ENCODE results near the gene VWCE. TPM values are rescaled to one million over a fixed set of nuclear protein-coding genes. Genes with fewer than 3 reads are reported as not detected.
"Not testable (repeated sequence)": the region's sequence is repeated elsewhere in the genome, so short reads cannot be mapped to it uniquely, and the experiment has no call there.

Gene VWCE
- total RNA-seq, 3 donors from 2014 or later = 0.17 to 1.9 (median 0.55) TPM

DNA sequence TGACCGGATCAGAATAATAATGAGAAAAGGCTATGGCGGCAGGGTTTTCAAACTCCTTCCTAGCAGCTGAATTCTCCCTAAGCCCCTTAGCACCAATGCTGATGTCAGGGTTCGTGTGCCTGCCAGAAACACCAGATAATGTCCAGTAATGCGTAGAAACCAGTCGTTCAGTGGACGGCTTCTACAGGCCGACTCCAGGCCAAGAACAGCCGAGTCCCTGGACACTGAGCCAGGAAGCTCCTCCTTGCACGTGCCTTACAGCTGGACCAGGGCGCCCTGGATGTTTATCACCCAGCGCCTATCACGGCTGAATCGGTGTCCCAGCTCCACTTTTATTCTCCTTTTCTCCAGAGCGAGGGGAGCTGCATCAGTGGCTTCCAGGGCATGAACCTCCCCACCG, 82.9 kb downstream of the VWCE start:
- DNase-seq; H3K4me3 ChIP-seq; H3K4me1 ChIP-seq (ENCODE audit: low read depth); ATAC-seq; H3K9me3 ChIP-seq; H3K36me3 ChIP-seq (ENCODE audit: low read depth); intact Hi-C loops (cut with DNase I, micrococcal nuclease): not testable (repeated sequence)

DNA sequence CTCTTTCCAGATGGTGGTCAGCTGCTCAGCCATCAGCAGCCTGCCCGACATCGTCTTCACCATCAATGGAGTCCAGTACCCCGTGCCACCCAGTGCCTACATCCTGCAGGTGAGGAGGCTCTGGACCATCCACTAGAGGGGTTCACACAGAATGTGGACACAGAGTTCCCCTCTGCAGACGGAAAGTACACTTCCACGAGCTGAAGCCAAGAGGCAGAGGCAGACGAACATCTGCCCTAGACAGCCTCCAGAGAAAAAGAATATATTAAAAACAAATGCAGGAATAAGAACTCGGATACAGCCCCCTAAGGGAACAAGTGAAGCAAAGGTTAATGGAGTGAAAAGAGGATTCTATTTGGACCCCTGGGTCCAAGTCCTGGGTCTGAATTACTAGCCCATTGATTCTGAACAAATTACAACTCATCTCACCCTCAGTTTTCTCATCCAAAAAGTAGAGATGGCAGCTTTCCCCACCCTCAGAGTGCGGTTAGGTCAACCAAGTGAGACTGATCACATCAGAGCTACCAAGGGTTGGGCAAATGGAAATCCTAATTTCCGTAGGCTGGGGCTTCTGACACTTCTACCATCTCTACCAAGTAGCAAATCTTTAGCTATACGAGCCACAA, 83.7 kb downstream of the VWCE start:
- not testable (repeated sequence) for H3K4me3 ChIP-seq; H3K4me1 ChIP-seq (ENCODE audit: low read depth)

DNA sequence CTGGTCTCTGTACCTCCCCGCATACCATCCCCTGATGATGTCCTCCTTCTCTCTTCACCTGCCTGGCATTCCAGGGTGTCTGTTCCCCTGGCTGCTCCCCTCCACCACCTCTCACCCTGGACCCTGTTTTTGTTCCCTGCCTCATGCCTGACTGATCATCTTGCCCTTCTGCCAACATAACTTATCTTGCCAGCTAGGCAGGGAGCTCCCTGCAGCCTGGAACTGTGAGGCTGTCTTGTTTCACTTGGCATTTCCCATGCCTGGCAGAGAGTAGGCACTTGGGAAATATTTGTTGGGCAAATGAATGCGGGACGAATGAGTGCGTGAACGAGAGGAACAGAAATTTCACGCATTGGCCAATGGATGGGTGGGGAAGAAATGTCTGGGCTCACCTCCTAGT, 84.5 kb downstream of the VWCE start:
- H3K9me3 ChIP-seq; intact Hi-C loops (cut with DNase I, micrococcal nuclease); H3K4me1 ChIP-seq (ENCODE audit: low read depth); H3K36me3 ChIP-seq (ENCODE audit: low read depth); H3K4me3 ChIP-seq; ATAC-seq; DNase-seq: not testable (repeated sequence)

More for the DNA sequence above, 83.7 kb downstream of the VWCE start:
- ATAC-seq; intact Hi-C loops (cut with DNase I, micrococcal nuclease); H3K9me3 ChIP-seq; DNase-seq; H3K36me3 ChIP-seq (ENCODE audit: low read depth): not testable (repeated sequence)

Other genes starting within 250 kb of the VWCE start
- 1 to 10 TPM; 1.2 to 3.4 (median 1.5) TPM for gene CD5, start 192.8 kb downstream of the VWCE start, total RNA-seq
- gene VPS37C, start 133.9 kb downstream of the VWCE start, total RNA-seq = 10 to 100 TPM; 28.5 to 30.8 (median 28.5) TPM
- gene PGA3, start 91.8 kb downstream of the VWCE start, total RNA-seq = 1 to 10 TPM in 1 of 3 donors, not detected in 2; 1.1 TPM
- 1 to 10 TPM in 1 of 3 donors, under 1 TPM in 1, not detected in 1; 0.46 to 1.2 TPM for gene PGA4, start 73.0 kb downstream of the VWCE start, total RNA-seq
- gene PGA5, start 54.1 kb downstream of the VWCE start, total RNA-seq = under 1 TPM in 2 of 3 donors, not detected in 1; 0.41 to 0.75 TPM
- 100 to 1,000 TPM; 121 to 152 (median 140) TPM for gene DDB1, start 37.8 kb upstream of the VWCE start, total RNA-seq
- 10 to 100 TPM; 30.9 to 78.8 (median 63.1) TPM for gene TKFC, start 37.9 kb upstream of the VWCE start, total RNA-seq
- gene CYB561A3, start 66.6 kb upstream of the VWCE start, total RNA-seq = 10 to 100 TPM; 65.0 to 91.0 (median 66.6) TPM
- 10 to 100 TPM; 35.2 to 38.2 (median 37.8) TPM for gene TMEM138, start 67.1 kb upstream of the VWCE start, total RNA-seq
- gene TMEM216, start 97.3 kb upstream of the VWCE start, total RNA-seq = 10 to 100 TPM in 1 of 3 donors, 1 to 10 TPM in 2; 7.9 to 12.7 (median 8.9) TPM
- gene CPSF7, start 134.7 kb upstream of the VWCE start, total RNA-seq = 10 to 100 TPM; 60.8 to 69.6 (median 64.7) TPM
- 10 to 100 TPM; 38.9 to 42.3 (median 42.1) TPM for gene SDHAF2, start 134.8 kb upstream of the VWCE start, total RNA-seq
- gene LRRC10B, start 213.4 kb upstream of the VWCE start, total RNA-seq = 1 to 10 TPM in 1 of 3 donors, under 1 TPM in 2; 0.72 to 1.7 (median 0.89) TPM

All from mucosa of descending colon (tissue), 3 donors.